Smooth muscle cell (in vitro differentiated cells): ENCODE data around the gene FAM131A. TPM values are rescaled to one million over a fixed set of nuclear protein-coding genes. Genes with fewer than 3 reads are reported as not detected.

Experiments used
- DNase-seq: peaks from one replicate; lab custom pipeline; 2025; ENCODE audit not compliant: unreplicated experiment; lab: John Stamatoyannopoulos, UW
- H2AFZ ChIP-seq: fragments of 200-600 bp; sonication (generic); 2 replicates; pipeline ENCODE4 v1.6.0; 2016; ENCODE audit warnings: antibody characterized with exemption, low read depth, mild to moderate bottlenecking
- H3F3A ChIP-seq: fragments of 200-600 bp; sonication (generic); 2 replicates; pipeline ENCODE4 v1.6.0; 2017; ENCODE audit warnings: antibody characterized with exemption, low read depth
- H3K27ac ChIP-seq: fragments of 200-600 bp; sonication (generic); 2 replicates; pipeline ENCODE4 v1.5.1; 2016; ENCODE audit warnings: low read depth, mild to moderate bottlenecking
- H3K27me3 ChIP-seq: fragments of 200-600 bp; sonication (generic); 2 replicates; pipeline ENCODE4 v1.6.1; 2016; ENCODE audit warnings: low read depth, mild to moderate bottlenecking
- H3K36me3 ChIP-seq: fragments of 200-600 bp; sonication (generic); 2 replicates; pipeline ENCODE4 v1.5.1; 2016; ENCODE audit warnings: low read depth
- H3K4me1 ChIP-seq: fragments of 200-600 bp; sonication (generic); 2 replicates; pipeline ENCODE4 v1.5.1; 2016; ENCODE audit warnings: low read depth
- H3K4me2 ChIP-seq: fragments of 200-600 bp; sonication (generic); 2 replicates; pipeline ENCODE4 v1.6.0; 2016; ENCODE audit warnings: mild to moderate bottlenecking
- H3K4me3 ChIP-seq: fragments of 200-600 bp; sonication (generic); 2 replicates; pipeline ENCODE4 v1.5.1; 2016; ENCODE audit warnings: mild to moderate bottlenecking
- H3K79me2 ChIP-seq: fragments of 200-600 bp; sonication (generic); 2 replicates; pipeline ENCODE4 v1.6.0; 2016; ENCODE audit warnings: low read depth, mild to moderate bottlenecking
- H3K9ac ChIP-seq: fragments of 200-600 bp; sonication (generic); 2 replicates; pipeline ENCODE4 v1.6.0; 2016; ENCODE audit warnings: low read depth
- H3K9me3 ChIP-seq: fragments of 200-600 bp; sonication (generic); replicated peaks from 2 replicates; pipeline ENCODE4 v1.5.1; 2016; ENCODE audit warnings: low read depth
- H4K20me1 ChIP-seq: fragments of 200-600 bp; sonication (generic); 2 replicates; pipeline ENCODE4 v1.6.0; 2016; ENCODE audit warnings: low read depth
- CTCF ChIP-seq: fragments of 200-600 bp; sonication (generic); IDR thresholded peaks from 2 replicates; pipeline ENCODE4 v1.5.1; 2017; ENCODE audit warnings: borderline replicate concordance, mild to moderate bottlenecking, antibody characterized with exemption; ENCODE audit not compliant: insufficient read depth, poor library complexity, severe bottlenecking
- WGBS: methylation state at CpG from one replicate; pipeline ENCODE4 v1.1.7; 2016; ENCODE audit warnings: low lambda C conversion rate; 5-methylcytosine and 5-hydroxymethylcytosine counted together
- polyA plus RNA-seq: library from polyadenylated mRNA; unstranded; fragments of >200 nt; fragmentation: Nextera tagmentation; extraction: Ambion mirVana; gene quantifications from 2 replicates; pipeline ENCODE4 v1.2.1, GENCODE V29; 2016
- total RNA-seq: library from RNA; depleted of rRNA; stranded (reverse); fragments of >200 nt; gene quantifications from 2 replicates; pipeline ENCODE4 v1.2.3, GENCODE V29; 2014

The FAM131A gene
- total and polyA plus RNA-seq, 2 experiments from 2014 or later, result 15.3 to 20.2 TPM

- no peak overlapping the region for H3K4me2 ChIP-seq
- DNase-seq, result no peak
- no peaks in the 10 kb centered on the region for H3K4me1 ChIP-seq
- no peak overlapping the region for H2AFZ ChIP-seq
- TF ChIP-seq CTCF, result no peak
- H3K27me3 ChIP-seq, result no peaks in the 10 kb centered on the region
- no peak overlapping the region for H3K4me3 ChIP-seq
- no peak overlapping the region for H3K9ac ChIP-seq
- WGBS, result 94% methylated on average over 12 of the region's 13 CpGs
- peaks cover 22% of the 10 kb centered on the region for H3F3A ChIP-seq
- H3K9me3 ChIP-seq, result no peaks in the 10 kb centered on the region
- peaks cover 99% of the 10 kb centered on the region for H4K20me1 ChIP-seq
- peaks cover 40% of the 10 kb centered on the region for H3K36me3 ChIP-seq
- no peak overlapping the region for H3K27ac ChIP-seq
- peaks cover 67% of the 10 kb centered on the region for H3K79me2 ChIP-seq
Observed at GRCh38 chr3:184325269-184325668, 12.1 kb upstream of the FAM131A start.

GRCh38 chr3:184325715-184326369, 11.6 kb upstream of the FAM131A start:
- Histone ChIP-seq H3K36me3 (peaks cover 40% of the 10 kb centered on the region), H3F3A (peaks cover 27% of the 10 kb centered on the region), H3K27me3 (no peaks in the 10 kb centered on the region), H3K4me1 (no peaks in the 10 kb centered on the region), H3K9me3 (no peaks in the 10 kb centered on the region), H3K4me2 (no peak overlapping the region), H3K79me2 (peaks cover 67% of the 10 kb centered on the region), H3K9ac (no peak overlapping the region), H2AFZ (no peak overlapping the region), H4K20me1 (peaks cover 99% of the 10 kb centered on the region), H3K4me3 (no peak overlapping the region), H3K27ac (peak overlapping the region; percentile 28)
- TF ChIP-seq CTCF, result no peak
- 91% methylated on average over 6 of the region's 6 CpGs for WGBS
- no peak for DNase-seq

GRCh38 chr3:184327171-184327570, 10.2 kb upstream of the FAM131A start:
- H3K36me3 ChIP-seq, result peaks cover 44% of the 10 kb centered on the region
- H4K20me1 ChIP-seq, result peaks cover 99% of the 10 kb centered on the region
- DNase-seq, result no peak
- peaks cover 60% of the 10 kb centered on the region for H3K79me2 ChIP-seq
- H3K4me3 ChIP-seq, result no peak overlapping the region
- 96% methylated on average over 21 of the region's 21 CpGs for WGBS
- no peaks in the 10 kb centered on the region for H3K9me3 ChIP-seq
- no peak overlapping the region for H3K27ac ChIP-seq
- H3K4me1 ChIP-seq, result no peaks in the 10 kb centered on the region
- H3K27me3 ChIP-seq, result no peaks in the 10 kb centered on the region
- no peak for TF ChIP-seq CTCF
- H3F3A ChIP-seq, result peaks cover 40% of the 10 kb centered on the region
- no peak overlapping the region for H3K4me2 ChIP-seq
- H3K9ac ChIP-seq, result no peak overlapping the region
- H2AFZ ChIP-seq, result no peak overlapping the region

- Histone ChIP-seq H3K27me3 (no peaks in the 10 kb centered on the region), H3K9me3 (no peaks in the 10 kb centered on the region), H4K20me1 (peaks cover 99% of the 10 kb centered on the region), H3K27ac (no peak overlapping the region), H3K36me3 (peaks cover 34% of the 10 kb centered on the region), H3F3A (peaks cover 54% of the 10 kb centered on the region), H3K79me2 (peaks cover 51% of the 10 kb centered on the region), H3K4me2 (no peak overlapping the region), H3K9ac (no peak overlapping the region), H3K4me1 (no peaks in the 10 kb centered on the region), H3K4me3 (no peak overlapping the region), H2AFZ (no peak overlapping the region)
- DNase-seq, result no peak
- 48% methylated on average over 3 of the region's 3 CpGs for WGBS
- TF ChIP-seq CTCF, result no peak
Observed at GRCh38 chr3:184328516-184328915, 8.9 kb upstream of the FAM131A start.
